ENCODE results near the gene IL1RAPL1.

Gene IL1RAPL1

GRCh38 chrX:29432534-29432933 is 845.3 kb downstream of the IL1RAPL1 start:
- no peak for DNase-seq (ENCODE audit: low read depth)

- no peak for DNase-seq (ENCODE audit: low read depth)
Observed at GRCh38 chrX:29434939-29435338, 847.7 kb downstream of the IL1RAPL1 start.

- DNase-seq (ENCODE audit: low read depth), result no peak
Observed at GRCh38 chrX:29435396-29435795, 848.1 kb downstream of the IL1RAPL1 start.

- no peak for DNase-seq (ENCODE audit: low read depth)
Observed at GRCh38 chrX:29447867-29448266, 860.6 kb downstream of the IL1RAPL1 start.

GRCh38 chrX:29453333-29453732 is 866.1 kb downstream of the IL1RAPL1 start:
- no peak for DNase-seq (ENCODE audit: low read depth)

- no peak for DNase-seq (ENCODE audit: low read depth)
Observed at GRCh38 chrX:29455702-29456101, 868.5 kb downstream of the IL1RAPL1 start.

GRCh38 chrX:29461039-29461438 is 873.8 kb downstream of the IL1RAPL1 start:
- no peak for DNase-seq (ENCODE audit: low read depth)

- no peak for DNase-seq (ENCODE audit: low read depth)
Observed at GRCh38 chrX:29466456-29466855, 879.2 kb downstream of the IL1RAPL1 start.

- DNase-seq (ENCODE audit: low read depth), result no peak
Observed at GRCh38 chrX:29468911-29469494, 881.8 kb downstream of the IL1RAPL1 start.

GRCh38 chrX:29470030-29470429 is 882.8 kb downstream of the IL1RAPL1 start:
- DNase-seq (ENCODE audit: low read depth), result no peak

- DNase-seq (ENCODE audit: low read depth), result no peak
Observed at GRCh38 chrX:29471829-29472228, 884.6 kb downstream of the IL1RAPL1 start.

GRCh38 chrX:29477878-29478277 is 890.6 kb downstream of the IL1RAPL1 start:
- DNase-seq (ENCODE audit: low read depth), result no peak

- no peak for DNase-seq (ENCODE audit: low read depth)
Observed at GRCh38 chrX:29478336-29479069, 891.3 kb downstream of the IL1RAPL1 start.

GRCh38 chrX:29487214-29487613 is 900.0 kb downstream of the IL1RAPL1 start:
- no peak for DNase-seq (ENCODE audit: low read depth)

- no peak for DNase-seq (ENCODE audit: low read depth)
Observed at GRCh38 chrX:29487714-29488113, 900.5 kb downstream of the IL1RAPL1 start.

- no peak for DNase-seq (ENCODE audit: low read depth)
Observed at GRCh38 chrX:29488919-29489318, 901.7 kb downstream of the IL1RAPL1 start.

- DNase-seq (ENCODE audit: low read depth), result no peak
Observed at GRCh38 chrX:29490606-29491005, 903.4 kb downstream of the IL1RAPL1 start.

GRCh38 chrX:29491659-29492058 is 904.4 kb downstream of the IL1RAPL1 start:
- no peak for DNase-seq (ENCODE audit: low read depth)

GRCh38 chrX:29496636-29497180 is 909.5 kb downstream of the IL1RAPL1 start:
- no peak for DNase-seq (ENCODE audit: low read depth)

- no peak for DNase-seq (ENCODE audit: low read depth)
Observed at GRCh38 chrX:29506729-29507128, 919.5 kb downstream of the IL1RAPL1 start.

GRCh38 chrX:29518100-29518499 is 930.9 kb downstream of the IL1RAPL1 start:
- no peak for DNase-seq (ENCODE audit: low read depth)

- DNase-seq (ENCODE audit: low read depth), result no peak
Observed at GRCh38 chrX:29528281-29528680, 941.0 kb downstream of the IL1RAPL1 start.

- DNase-seq (ENCODE audit: low read depth), result no peak
Observed at GRCh38 chrX:29530501-29530900, 943.3 kb downstream of the IL1RAPL1 start.

- DNase-seq (ENCODE audit: low read depth), result no peak
Observed at GRCh38 chrX:29531336-29531735, 944.1 kb downstream of the IL1RAPL1 start.

Data from activated T-cell treated with anti-CD3 and anti-CD28 coated beads for 24 hours (primary cell).